Measurements from ENCODE around the gene GAL3ST3.
"Not testable (repeated sequence)": the region's sequence is repeated elsewhere in the genome, so short reads cannot be mapped to it uniquely, and the experiment has no call there.

GAL3ST3 gene

GRCh38 chr11:66042996-66043906 lies 5.7 kb downstream of the GAL3ST3 start:
- no peak for FAIRE-seq

GRCh38 chr11:66042227-66042995 lies 6.5 kb downstream of the GAL3ST3 start:
- FAIRE-seq: no peak

- FAIRE-seq: no peak
Observed at GRCh38 chr11:66039765-66040164, 9.2 kb downstream of the GAL3ST3 start.

- FAIRE-seq: no peak
Observed at GRCh38 chr11:66037327-66037726, 11.6 kb downstream of the GAL3ST3 start.

- no peak for FAIRE-seq
Observed at GRCh38 chr11:66036334-66036710, 12.6 kb downstream of the GAL3ST3 start.

- no peak for FAIRE-seq
Observed at GRCh38 chr11:66035653-66036333, 13.2 kb downstream of the GAL3ST3 start.

GRCh38 chr11:66032957-66033735 lies 15.8 kb downstream of the GAL3ST3 start:
- FAIRE-seq: no peak

GRCh38 chr11:66026017-66026529 lies 22.9 kb downstream of the GAL3ST3 start, which contains the start of gene CATSPER1:
TSS of gene CATSPER1 (minus strand) at chr11:66026479. CDS start at chr11:66026379, 100 bp downstream.
- no peak for FAIRE-seq

GRCh38 chr11:66023186-66023440 lies 25.8 kb downstream of the GAL3ST3 start:
- FAIRE-seq: not testable (repeated sequence)

- FAIRE-seq: no peak
Observed at GRCh38 chr11:66022401-66023185, 26.4 kb downstream of the GAL3ST3 start.

- no peak for FAIRE-seq
Observed at GRCh38 chr11:66020618-66021357, 28.2 kb downstream of the GAL3ST3 start.

- no peak for FAIRE-seq
Observed at GRCh38 chr11:66020212-66020611, 28.7 kb downstream of the GAL3ST3 start.

GRCh38 chr11:66017321-66017720 lies 31.6 kb downstream of the GAL3ST3 start:
- FAIRE-seq: no peak

GRCh38 chr11:66016793-66017177 lies 32.2 kb downstream of the GAL3ST3 start:
- FAIRE-seq: no peak

GRCh38 chr11:66015936-66016792 lies 32.8 kb downstream of the GAL3ST3 start:
- FAIRE-seq: no peak

- no peak for FAIRE-seq
Observed at GRCh38 chr11:66015454-66015881, 33.5 kb downstream of the GAL3ST3 start.

- no peak for FAIRE-seq
Observed at GRCh38 chr11:66014804-66015453, 34.0 kb downstream of the GAL3ST3 start.

- no peak for FAIRE-seq
Observed at GRCh38 chr11:66013762-66014100, 35.2 kb downstream of the GAL3ST3 start.
